H54 (cell line): ENCODE measurements around the gene SLC17A7.

ENCODE experiments used
- DNase-seq: peaks from one replicate; pipeline ENCODE4 v3.0.0; 2011; ENCODE audit warnings: low spot score, mixed read lengths; ENCODE audit not compliant: insufficient read length
- FAIRE-seq: peaks from 3 replicates; lab custom pipeline; 2011; peaks lifted over from hg19 to GRCh38; lab: Jason Lieb, UNC
- POLR2A ChIP-seq: IDR thresholded peaks from 2 replicates; pipeline ENCODE4 v1.6.1; 2011; ENCODE audit warnings: low read depth, mild to moderate bottlenecking, low read length

The SLC17A7 gene

DNA sequence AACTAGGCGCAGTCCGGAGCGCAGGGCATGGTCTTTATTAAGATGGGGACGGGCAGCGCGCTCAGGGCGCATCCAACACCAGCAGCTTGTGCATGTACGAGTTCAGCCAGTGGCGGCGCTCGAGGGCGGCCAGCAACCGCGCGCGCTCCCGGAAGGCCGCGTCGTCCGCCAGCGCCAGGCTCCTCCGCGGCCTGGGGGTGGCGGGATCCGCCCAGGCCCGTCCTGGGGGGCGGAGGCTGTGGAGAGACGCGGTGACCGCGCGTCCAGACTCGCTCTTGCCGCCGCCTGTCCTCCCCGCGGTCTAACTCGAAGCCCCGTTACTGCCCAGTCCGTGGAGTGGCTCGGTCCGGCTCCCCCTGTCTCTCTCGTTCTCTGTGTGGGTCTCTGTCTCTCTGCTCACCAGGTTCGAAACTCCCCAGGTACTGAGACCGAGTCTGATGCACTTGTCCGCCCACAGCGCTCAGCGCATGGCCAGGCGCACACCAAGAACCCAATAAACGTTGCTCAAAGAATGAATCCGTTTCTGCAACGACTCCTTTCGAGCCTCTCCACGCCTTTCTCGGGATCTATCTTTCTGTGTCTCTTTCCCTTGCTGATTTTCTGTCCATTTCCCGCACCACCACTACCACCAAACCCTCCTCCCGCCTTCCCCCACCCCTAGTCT lies 18.8 kb downstream of the SLC17A7 start:
- DNase-seq: no peak
- no peak for FAIRE-seq
- no peak for TF ChIP-seq POLR2A

DNA sequence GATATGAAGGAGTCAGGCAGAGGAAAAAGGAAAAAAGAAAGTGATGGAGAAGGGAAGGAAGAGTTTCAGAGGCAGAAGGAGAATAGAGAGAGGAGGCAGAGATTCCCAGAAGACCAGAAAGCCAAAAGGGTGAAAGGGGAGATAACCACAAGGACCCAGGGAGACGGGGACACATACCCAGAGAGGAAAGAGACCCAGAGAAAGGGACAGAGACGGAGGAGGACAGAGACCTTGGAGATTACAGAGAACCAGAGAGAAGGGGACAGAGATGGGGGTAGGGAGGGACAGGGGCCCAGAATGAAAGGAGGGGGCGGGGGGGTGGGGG lies 19.5 kb downstream of the SLC17A7 start:
- FAIRE-seq (no peak), DNase-seq (no peak)
- no peak for TF ChIP-seq POLR2A

- no peak for DNase-seq
- no peak for FAIRE-seq
- TF ChIP-seq POLR2A: no peak
Measured at GRCh38 chr19:49421039-49421877, 20.1 kb downstream of the SLC17A7 start.

DNA sequence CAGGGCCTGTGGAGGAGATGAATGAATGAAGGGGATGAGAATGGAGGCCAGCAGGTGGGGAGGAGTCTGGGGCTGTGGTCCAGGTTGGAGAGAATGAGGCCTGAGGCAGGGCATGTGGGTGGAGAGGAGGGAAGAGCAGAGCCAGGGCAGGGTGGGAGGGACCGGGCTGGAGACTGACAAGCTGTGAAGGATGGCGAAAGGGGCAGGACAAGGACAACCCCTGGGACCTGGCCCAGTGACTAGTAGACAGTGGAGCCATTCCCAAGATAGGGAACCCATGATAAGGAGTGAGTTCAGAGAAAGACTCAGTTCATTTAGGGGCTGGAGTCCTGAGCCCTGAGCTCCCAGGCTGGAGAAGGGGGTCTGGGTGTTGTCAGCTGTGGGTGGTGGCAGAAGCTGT lies 21.1 kb downstream of the SLC17A7 start:
- FAIRE-seq (no peak), DNase-seq (no peak)
- TF ChIP-seq POLR2A: no peak

DNA sequence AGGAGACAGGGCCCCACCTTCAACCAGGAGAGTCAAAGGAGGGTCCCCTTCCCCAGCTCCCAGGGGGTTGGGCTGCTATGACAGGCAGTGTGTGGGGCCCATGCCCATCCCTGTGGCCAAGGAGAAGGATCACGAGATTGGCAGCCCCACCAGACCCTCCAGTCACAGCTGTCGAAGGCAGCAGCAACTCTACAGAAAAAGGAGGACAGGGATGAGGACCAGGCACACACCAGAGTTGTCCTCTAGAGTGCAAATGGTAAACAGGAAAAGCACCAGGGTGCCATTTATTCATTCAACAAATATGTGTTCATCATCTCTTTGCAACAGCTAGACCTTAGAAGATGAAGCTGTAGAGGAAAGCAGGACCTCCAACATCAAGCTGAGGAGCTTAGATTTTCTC lies 22.2 kb downstream of the SLC17A7 start:
- FAIRE-seq (no peak), DNase-seq (no peak)
- TF ChIP-seq POLR2A: no peak

DNA sequence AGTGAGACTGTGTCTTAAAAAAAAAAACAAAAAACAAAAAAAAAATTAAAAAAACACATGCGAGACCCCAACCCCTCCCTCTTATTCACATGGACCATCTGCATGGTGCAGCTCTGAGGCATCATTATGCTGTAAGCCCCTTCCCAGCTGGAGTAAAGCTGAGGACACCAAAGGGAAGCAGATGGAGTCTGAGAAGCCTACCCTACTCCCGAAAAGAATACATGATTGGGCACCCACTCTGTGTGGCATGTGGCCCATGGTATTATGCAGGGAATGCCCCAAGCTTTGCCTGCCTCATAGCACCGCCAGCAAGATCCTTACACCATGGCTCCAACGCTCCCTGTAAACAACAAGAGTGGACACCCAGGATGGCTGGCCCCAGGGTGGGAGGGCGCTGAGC lies 22.8 kb downstream of the SLC17A7 start:
- no peak for FAIRE-seq
- no peak for DNase-seq
- TF ChIP-seq POLR2A: no peak

- DNase-seq: no peak
- no peak for FAIRE-seq
- no peak for TF ChIP-seq POLR2A
Measured at GRCh38 chr19:49417088-49417487, 24.2 kb downstream of the SLC17A7 start.

DNA sequence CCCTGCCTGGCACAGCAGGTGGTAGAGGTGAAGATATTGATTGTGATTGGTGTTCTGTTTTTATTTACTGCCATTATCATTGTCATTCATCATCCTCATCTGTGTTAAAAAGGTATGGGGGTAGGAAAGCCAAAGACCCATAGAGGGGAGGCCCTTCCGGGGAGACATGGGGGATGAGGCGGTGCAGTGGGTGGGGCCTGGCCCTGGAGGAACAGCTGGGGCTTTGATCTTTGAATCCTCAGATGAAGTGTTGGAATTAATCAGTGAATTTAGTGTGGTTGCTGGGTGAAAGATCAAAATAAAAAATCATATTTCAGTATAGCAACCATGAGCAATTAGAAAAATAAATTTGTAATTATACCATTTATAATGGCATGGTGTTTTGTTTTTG lies 25.5 kb downstream of the SLC17A7 start:
- no peak for TF ChIP-seq POLR2A
- FAIRE-seq: no peak
- DNase-seq: no peak

GRCh38 chr19:49415102-49415809 lies 26.1 kb downstream of the SLC17A7 start:
- no peak for DNase-seq
- no peak for FAIRE-seq
- TF ChIP-seq POLR2A: no peak

DNA sequence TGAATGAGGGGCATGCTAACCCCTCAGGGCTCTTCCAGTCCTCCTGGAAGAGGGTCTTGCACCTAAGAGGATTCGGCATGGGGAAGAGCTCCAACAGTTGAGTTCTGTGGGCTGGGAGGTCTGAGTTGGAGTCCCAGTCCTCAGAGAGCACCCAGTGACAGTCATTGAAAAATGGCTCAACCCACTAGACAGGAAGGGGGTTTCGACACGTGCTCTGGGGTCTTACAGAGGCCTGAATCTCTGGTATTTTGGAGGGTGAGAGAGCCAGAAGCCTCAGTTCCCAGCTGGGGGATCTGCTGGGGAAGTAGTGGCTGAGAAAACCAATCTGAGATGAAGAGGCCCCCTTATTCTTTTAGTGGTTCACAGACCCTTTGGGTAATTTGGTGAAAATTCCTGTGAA lies 27.1 kb downstream of the SLC17A7 start:
- no peak for FAIRE-seq
- no peak for DNase-seq
- TF ChIP-seq POLR2A: no peak

- no peak for TF ChIP-seq POLR2A
- DNase-seq (no peak), FAIRE-seq (no peak)
Measured at GRCh38 chr19:49413348-49413747, 28.0 kb downstream of the SLC17A7 start.

DNA sequence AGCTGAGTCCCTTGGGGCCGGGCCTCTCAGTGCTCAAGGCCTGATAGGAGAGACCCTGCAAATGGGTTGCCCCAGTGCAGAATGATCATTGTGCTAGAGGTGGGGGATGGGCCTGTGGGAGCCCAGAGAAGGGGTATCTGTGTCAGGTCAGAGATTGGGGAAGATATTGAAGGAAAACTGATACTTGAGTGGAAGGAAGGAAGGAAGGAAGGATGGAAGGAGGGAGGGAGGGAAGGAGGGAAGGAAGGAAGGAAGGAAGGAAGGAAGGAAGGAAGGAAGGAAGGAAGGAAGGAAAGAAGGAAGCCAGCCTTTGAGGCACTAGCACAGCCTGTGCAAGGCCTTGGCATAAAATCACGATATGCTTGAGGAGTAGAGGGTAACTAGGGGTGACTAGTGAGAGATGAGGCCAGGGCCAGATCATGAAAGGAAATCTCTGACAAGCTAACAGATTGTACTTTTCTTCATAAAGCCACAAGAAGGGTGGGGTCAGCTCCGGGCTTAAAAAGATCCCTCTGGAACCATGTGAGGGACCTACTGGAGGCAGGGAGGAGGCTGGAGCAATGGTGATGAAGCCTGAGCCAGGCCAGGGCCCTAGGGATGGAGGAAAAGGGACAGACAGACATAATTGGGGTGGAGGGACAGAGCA lies 29.5 kb downstream of the SLC17A7 start:
- DNase-seq: no peak
- TF ChIP-seq POLR2A: no peak
- FAIRE-seq: no peak

GRCh38 chr19:49409441-49410029 lies 31.8 kb downstream of the SLC17A7 start:
- no peak for FAIRE-seq
- no peak for TF ChIP-seq POLR2A
- no peak for DNase-seq
